Ovary (tissue), 9 donors: ENCODE results near the gene MAD1L1. TPM values are rescaled to one million over a fixed set of nuclear protein-coding genes. Genes with fewer than 3 reads are reported as not detected.

ENCODE experiments used
- DNase-seq, 5 donors: peaks; one replicate each; pipeline ENCODE4 v3.0.0-alpha.2; 2019 to 2020
- H3K27ac ChIP-seq, 2 donors: fragments of 200-600 bp; one replicate each; pipeline versions ENCODE4 v1.5.1 to v1.8.0; 2019 to 2022
- H3K27me3 ChIP-seq: fragments of 200-600 bp; one replicate; pipeline ENCODE4 v1.8.0; 2022
- H3K36me3 ChIP-seq: fragments of 200-600 bp; sonication (generic); one replicate; pipeline ENCODE4 v1.5.1; 2019
- H3K4me1 ChIP-seq: one replicate; pipeline ENCODE4 v1.8.1; 2013; ENCODE audit warnings: mild to moderate bottlenecking, moderate library complexity; ENCODE audit not compliant: insufficient read depth
- H3K4me3 ChIP-seq: fragments of 200-600 bp; sonication (generic); one replicate; pipeline ENCODE4 v1.5.1; 2017
- H3K9me3 ChIP-seq, 2 donors: fragments of 200-600 bp in 1 of 2; sonication (generic) in 1 of 2; one replicate each; pipeline versions ENCODE4 v1.5.1 to v1.8.1; 2013 to 2019; ENCODE audit warnings: mild to moderate bottlenecking in 1 of 2, moderate library complexity in 1 of 2
- EP300 ChIP-seq: sonication (generic); formaldehyde crosslinking; IDR thresholded peaks from one replicate; pipeline ENCODE4 v1.6.1; 2017; ENCODE audit warnings: antibody characterized with exemption
- POLR2A ChIP-seq: fragments of 450-650 bp; IDR thresholded peaks from one replicate; pipeline ENCODE4 v1.6.1; 2017; ENCODE audit warnings: antibody characterized with exemption, mild to moderate bottlenecking, moderate library complexity
- WGBS, 3 donors: extraction: QIAGEN DNeasy Blood & Tissue Kit in 1 of 3; methylation state at CpG; one replicate each; pipeline versions ENCODE4 v1.1.5 to v1.1.7; 2013 to 2017; 5-methylcytosine and 5-hydroxymethylcytosine counted together
- intact Hi-C, 4 donors: fragments of 100-400 bp; cut with DNase I; formaldehyde crosslinking; loops; one replicate each; pipeline versions ENCODE4 v1.11.0 to v1.15.1; 2022 to 2023
- polyA plus RNA-seq, 2 donors: library from polyadenylated mRNA; stranded (reverse); fragments of 200-250 nt in 1 of 2; fragments of 350-450 nt in 1 of 2; fragmentation: Illumina TruSeq in 1 of 2; extraction: RNeasy Lipid Tissue Mini Kit (QIAGEN cat#74804) in 1 of 2; gene quantifications; one replicate each; pipeline ENCODE4 v1.2.3, GENCODE V29; 2013 to 2014
- total RNA-seq, 7 donors: library from RNA; depleted of rRNA in 2 of 7; stranded (reverse); fragments of >200 nt in 2 of 7; fragmentation: NEBNext Ultra II Directional in 3 of 7; extraction: Animal tissue kit (Norgen Biotek cat#: 25700) in 3 of 7; gene quantifications; one replicate each; pipeline versions ENCODE4 v1.1.0 to v1.2.4, GENCODE V29; 2016 to 2023
- TF ChIP-seq, protein P1 (sequence below), 3 donors: fragments of 450-650 bp in 2 of 3; fragments of 200-600 bp in 1 of 3; IDR thresholded peaks; one replicate each; pipeline versions ENCODE4 v1.5.1 to v1.8.0; 2016 to 2022; ENCODE audit warnings: antibody characterized with exemption in 3 of 3, mild to moderate bottlenecking in 1 of 3
- donor health status: DM: no; HTN: no; CAD: no; lungs with moderate emphysema.
- donor health status: DM: no; HTN: no; CAD: no.
- donor health status: Bipolar disorder and iron deficiency.
- donor health status: DM: yes; HTN: yes; CAD: no.
- donor health status: DM: no; HTN: no; CAD: no.
- donor health status: DM: yes; HTN: yes; CAD: no.

MAD1L1 gene
- total and polyA plus RNA-seq, 9 donors: 5.9 to 36.6 (median 22.8) TPM

DNA sequence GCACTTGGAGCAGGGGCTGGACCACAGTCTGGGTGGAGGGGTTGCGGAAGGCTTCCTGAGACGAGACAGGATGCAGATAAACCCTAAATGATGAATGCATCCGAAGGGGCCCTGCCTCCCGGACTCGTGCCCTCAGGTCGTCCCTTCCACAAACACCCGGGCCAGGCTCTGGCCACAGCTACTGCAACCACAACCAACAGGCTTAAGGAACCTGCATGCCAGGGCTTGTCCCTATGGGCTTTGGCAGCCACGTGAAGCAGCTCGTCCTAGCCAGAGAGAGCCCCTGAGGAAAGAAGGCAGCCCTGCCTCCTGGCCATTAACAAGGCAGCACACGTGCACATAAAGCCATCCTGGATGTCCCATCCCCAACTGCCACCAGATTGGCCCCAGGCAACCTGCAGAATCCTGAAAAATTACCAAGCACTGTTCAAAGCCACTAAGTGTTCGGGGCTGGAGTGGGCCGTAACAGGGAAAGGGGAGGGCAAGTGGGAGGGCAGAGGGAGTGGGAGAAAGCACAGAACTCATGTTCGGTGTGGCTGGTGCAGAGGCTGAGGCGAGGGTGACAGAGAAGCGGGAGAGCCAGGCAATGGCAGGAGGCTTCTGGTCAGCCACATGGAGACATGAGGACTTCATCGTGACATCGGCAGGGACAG, 62.7 kb downstream of the MAD1L1 start:
- intact Hi-C loops: no loop called here
- H3K4me3 ChIP-seq: no peak overlapping the region
- peaks cover 8% of the 10 kb centered on the region for H3K4me1 ChIP-seq
- 90 to 95% (median 92%) methylated on average over 17 of the region's 17 CpGs for WGBS, 3 donors
- H3K27ac ChIP-seq: no peak overlapping the region
- no peak for DNase-seq
- H3K27me3 ChIP-seq: no peaks in the 10 kb centered on the region
- TF ChIP-seq POLR2A (no peak), EP300 (no peak)
- TF ChIP-seq, protein P1, sequence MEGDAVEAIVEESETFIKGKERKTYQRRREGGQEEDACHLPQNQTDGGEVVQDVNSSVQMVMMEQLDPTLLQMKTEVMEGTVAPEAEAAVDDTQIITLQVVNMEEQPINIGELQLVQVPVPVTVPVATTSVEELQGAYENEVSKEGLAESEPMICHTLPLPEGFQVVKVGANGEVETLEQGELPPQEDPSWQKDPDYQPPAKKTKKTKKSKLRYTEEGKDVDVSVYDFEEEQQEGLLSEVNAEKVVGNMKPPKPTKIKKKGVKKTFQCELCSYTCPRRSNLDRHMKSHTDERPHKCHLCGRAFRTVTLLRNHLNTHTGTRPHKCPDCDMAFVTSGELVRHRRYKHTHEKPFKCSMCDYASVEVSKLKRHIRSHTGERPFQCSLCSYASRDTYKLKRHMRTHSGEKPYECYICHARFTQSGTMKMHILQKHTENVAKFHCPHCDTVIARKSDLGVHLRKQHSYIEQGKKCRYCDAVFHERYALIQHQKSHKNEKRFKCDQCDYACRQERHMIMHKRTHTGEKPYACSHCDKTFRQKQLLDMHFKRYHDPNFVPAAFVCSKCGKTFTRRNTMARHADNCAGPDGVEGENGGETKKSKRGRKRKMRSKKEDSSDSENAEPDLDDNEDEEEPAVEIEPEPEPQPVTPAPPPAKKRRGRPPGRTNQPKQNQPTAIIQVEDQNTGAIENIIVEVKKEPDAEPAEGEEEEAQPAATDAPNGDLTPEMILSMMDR (IDR thresholded peaks at IDR 0.05): no peak
- no peaks in the 10 kb centered on the region for H3K36me3 ChIP-seq
- H3K9me3 ChIP-seq: no peaks in the 10 kb centered on the region

GRCh38 chr7:2168615-2169311, 64.0 kb downstream of the MAD1L1 start:
- no peaks in the 10 kb centered on the region for H3K9me3 ChIP-seq
- intact Hi-C loops: no loop called here
- H3K36me3 ChIP-seq: no peaks in the 10 kb centered on the region
- peak in 1 of 5 donors; percentile 16 for DNase-seq
- peaks cover 8% of the 10 kb centered on the region for H3K4me1 ChIP-seq
- H3K27ac ChIP-seq: no peak overlapping the region
- H3K4me3 ChIP-seq: no peak overlapping the region
- TF ChIP-seq, protein P1 (IDR thresholded peaks at IDR 0.05): no peak
- TF ChIP-seq EP300 (no peak), POLR2A (no peak)
- WGBS, 3 donors: 85 to 90% (median 88%) methylated on average over 37 of the region's 37 CpGs
- no peaks in the 10 kb centered on the region for H3K27me3 ChIP-seq

- peak in 1 of 5 donors; percentile 30 for DNase-seq
These were observed 66.0 kb downstream of the MAD1L1 start for GRCh38 chr7:2166625-2167280.

More at GRCh38 chr7:2166625-2167280, 66.0 kb downstream of the MAD1L1 start:
- TF ChIP-seq, protein P1 (IDR thresholded peaks at IDR 0.05): no peak
- TF ChIP-seq EP300: no peak
- TF ChIP-seq POLR2A: no peak
- Histone ChIP-seq H3K27ac (no peak overlapping the region), H3K36me3 (no peaks in the 10 kb centered on the region), H3K27me3 (no peaks in the 10 kb centered on the region), H3K4me3 (no peak overlapping the region), H3K9me3 (no peaks in the 10 kb centered on the region), H3K4me1 (no peaks in the 10 kb centered on the region)
- 90 to 94% (median 93%) methylated on average over 25 of the region's 25 CpGs for WGBS, 3 donors
- intact Hi-C loops: no loop called here
